Ramos (cell line): ENCODE measurements around the gene TIAM2.

ENCODE experiments used
- in situ Hi-C: fragments of 300-500 bp; cut with MboI; formaldehyde crosslinking; loops from one replicate; pipeline ENCODE4 v1.14.3; 2022; ENCODE audit warnings: low sequenced_read_pairs; ENCODE audit not compliant: unreplicated experiment

TIAM2 gene

DNA sequence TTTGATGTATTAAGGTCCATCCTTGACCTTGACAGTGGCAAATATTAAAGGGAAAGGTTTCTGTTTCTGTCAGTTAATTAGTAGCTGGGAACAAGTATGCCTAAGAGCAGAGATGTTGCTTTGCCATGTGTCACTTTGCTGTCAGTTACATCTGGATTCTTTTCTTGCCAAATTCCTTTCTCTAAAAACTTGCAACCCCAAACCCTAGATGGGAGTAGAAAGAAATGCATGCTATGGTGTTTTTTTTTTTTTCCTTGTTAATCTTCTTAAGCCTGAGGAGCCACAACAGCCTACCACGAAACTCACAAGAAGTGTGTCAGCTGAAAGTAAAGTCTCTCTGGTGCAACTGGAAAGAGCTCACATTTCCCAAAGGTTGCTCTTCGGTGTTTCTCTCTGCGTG, 250.7 kb downstream of the TIAM2 start:
- in situ Hi-C loops: no loop called here

GRCh38 chr6:155246825-155247224, 251.7 kb downstream of the TIAM2 start:
- in situ Hi-C loops: no loop called here

GRCh38 chr6:155247618-155248007, 252.5 kb downstream of the TIAM2 start:
- in situ Hi-C loops: no loop called here

DNA sequence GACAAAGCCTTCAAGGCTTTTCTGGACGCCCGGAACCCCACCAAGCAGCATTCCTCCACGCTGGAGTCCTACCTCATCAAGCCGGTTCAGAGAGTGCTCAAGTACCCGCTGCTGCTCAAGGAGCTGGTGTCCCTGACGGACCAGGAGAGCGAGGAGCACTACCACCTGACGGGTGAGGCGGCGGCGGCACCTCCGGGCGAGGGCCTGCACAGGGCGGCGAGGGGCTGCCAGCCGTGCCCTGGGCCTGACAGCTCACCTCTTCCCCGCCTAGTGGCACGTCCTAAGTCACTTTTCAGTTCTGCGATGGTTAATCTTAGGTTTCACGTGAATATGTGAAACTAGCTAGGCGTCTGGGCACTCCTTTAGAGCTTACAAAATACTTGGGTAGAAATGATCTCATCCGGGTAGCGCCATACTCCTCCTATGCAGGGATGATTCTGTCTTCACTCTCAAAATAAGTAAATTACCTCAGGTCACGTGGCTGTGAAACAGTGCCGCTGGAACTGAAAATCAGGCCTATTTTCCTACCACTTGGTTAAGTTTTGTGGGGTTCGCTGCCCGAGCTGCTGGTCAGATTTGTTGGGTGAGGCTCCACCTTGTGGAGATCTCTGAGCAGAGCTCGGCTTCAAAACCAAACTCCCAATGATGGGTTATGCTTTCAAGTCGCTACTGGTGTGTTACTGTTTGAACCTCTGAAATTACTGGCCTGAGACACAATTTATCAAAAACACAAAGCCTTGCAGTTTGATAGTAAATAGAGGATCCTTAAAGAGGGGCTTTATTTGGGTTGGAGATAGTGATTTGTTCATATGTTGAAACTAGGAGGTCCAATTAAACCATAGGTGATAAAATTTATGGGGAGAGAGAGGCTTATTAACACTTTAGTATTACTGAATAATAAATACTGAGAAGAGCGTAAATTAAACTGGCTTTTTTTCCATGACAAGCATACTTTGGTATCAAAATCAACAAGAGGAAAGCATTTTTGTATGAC, 253.2 kb downstream of the TIAM2 start:
- in situ Hi-C loops: no loop called here

DNA sequence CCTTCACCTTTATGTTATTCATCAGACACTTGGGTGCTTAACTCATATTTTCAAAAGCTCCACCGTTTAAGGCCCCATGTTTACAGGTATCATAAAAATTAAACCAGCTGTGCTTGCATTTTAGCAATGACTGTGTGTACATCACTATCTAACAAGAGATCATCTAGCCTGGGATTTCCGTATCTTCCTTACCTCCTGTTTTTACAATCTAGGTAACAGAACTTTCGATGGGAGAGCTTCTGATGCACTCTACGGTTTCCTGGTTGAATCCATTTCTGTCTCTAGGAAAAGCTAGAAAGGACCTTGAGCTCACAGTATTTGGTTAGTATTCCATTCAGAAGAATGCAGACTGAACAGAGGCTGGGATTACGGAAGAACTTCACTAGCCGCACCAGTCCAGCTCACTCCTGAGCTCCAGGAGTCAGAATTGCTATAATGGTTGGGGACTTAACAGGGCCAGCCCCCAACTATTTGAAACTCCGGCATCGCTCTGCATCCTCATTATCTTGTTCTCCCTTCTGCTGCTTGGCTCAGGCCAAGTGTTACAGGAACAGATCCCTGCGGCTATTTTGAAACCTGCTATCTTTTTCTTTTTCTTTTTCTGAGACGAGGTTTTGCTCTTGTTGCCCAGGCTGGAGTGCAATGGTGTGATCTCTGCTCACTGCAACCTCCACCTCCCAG, 255.7 kb downstream of the TIAM2 start:
- in situ Hi-C loops: no loop called here

DNA sequence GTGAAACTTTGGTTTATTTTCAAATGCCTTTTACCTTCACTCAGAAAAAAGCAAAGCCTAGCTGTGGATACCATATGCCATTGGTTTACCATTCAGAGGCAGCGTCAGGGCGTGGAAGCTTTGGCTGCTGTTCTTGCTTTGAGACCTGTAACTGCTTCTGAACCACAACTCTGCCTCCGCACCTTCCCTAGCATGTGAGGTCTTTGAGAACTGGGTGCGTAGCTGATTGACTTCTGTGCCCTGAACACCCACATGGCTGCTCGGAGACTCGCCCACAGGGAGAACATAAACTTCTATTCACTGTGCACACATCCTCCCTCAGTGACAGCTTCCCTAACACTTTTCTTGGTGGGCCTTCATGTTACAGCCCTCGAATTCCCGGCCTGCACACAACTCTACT, 257.5 kb downstream of the TIAM2 start:
- in situ Hi-C loops: no loop called here

DNA sequence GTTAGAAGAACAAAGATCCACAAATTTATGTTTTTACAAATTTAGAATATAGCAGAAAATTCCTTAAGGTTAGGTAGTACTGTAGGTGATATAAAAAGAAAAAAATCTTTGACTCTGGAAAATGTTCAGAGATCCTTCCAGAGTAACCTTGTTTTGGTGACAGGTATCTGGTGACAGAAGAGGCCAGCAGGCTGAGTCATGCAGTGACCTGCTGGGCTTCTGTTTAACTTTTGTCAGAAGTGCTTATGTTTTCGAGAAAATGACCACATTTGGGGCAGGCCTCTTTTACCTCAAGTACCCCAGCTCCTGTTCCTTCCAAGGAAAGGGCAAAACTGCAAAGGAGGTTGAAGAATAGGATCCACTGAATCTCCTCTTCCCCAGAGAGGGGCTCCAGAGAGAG, 258.2 kb downstream of the TIAM2 start:
- in situ Hi-C loops: no loop called here

- in situ Hi-C loops: no loop called here
Measured at GRCh38 chr6:155254139-155254538, 259.0 kb downstream of the TIAM2 start.

DNA sequence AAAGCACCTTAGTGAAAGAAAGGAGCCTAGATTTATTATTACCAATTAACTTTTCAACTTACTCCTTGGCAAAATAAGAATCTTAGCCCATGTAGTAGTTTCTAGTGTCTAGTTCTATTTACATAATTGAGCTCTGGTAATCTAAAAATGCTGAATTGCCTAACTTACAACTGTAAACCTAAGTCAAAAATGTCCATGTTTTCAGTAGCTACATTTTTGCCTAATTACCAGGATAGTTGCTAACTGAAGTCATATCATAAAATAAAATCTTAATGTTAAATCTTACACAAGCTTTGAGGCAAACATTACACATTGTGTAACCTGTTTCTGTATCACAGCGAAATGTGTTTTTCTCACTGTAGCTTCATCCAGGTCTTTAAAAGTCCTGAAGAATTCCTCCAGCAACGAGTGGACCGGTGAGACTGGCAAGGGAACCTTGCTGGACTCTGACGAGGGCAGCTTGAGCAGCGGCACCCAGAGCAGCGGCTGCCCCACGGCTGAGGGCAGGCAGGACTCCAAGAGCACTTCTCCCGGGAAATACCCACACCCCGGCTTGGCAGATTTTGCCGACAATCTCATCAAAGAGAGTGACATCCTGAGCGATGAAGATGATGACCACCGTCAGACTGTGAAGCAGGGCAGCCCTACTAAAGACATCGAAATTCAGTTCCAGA, 261.1 kb downstream of the TIAM2 start:
- in situ Hi-C loops: no loop called here

DNA sequence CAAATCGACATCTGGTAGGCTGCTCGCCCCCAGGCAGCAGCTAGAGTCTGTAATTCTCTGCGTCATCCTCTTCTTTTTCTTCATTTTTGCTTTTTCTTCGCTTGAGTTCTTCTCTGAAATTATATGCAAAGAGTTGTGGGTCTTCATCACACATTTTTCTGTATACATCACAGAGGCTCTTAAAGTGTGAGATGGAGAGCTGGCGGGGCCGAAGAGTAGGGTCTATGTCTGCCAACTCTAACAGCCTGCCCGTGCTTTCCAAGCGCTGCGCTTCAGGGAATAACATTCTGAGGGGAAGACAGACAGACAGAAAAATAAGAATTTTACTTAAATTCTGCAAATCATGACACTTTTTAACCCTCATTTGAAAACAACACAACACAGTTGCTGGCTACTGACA, 262.7 kb downstream of the TIAM2 start:
- in situ Hi-C loops: no loop called here

GRCh38 chr6:155259204-155259603, 264.1 kb downstream of the TIAM2 start:
- in situ Hi-C loops: no loop called here

GRCh38 chr6:155259897-155260296, 264.8 kb downstream of the TIAM2 start:
- in situ Hi-C loops: no loop called here

GRCh38 chr6:155260686-155261085, 265.6 kb downstream of the TIAM2 start:
- in situ Hi-C loops: no loop called here

DNA sequence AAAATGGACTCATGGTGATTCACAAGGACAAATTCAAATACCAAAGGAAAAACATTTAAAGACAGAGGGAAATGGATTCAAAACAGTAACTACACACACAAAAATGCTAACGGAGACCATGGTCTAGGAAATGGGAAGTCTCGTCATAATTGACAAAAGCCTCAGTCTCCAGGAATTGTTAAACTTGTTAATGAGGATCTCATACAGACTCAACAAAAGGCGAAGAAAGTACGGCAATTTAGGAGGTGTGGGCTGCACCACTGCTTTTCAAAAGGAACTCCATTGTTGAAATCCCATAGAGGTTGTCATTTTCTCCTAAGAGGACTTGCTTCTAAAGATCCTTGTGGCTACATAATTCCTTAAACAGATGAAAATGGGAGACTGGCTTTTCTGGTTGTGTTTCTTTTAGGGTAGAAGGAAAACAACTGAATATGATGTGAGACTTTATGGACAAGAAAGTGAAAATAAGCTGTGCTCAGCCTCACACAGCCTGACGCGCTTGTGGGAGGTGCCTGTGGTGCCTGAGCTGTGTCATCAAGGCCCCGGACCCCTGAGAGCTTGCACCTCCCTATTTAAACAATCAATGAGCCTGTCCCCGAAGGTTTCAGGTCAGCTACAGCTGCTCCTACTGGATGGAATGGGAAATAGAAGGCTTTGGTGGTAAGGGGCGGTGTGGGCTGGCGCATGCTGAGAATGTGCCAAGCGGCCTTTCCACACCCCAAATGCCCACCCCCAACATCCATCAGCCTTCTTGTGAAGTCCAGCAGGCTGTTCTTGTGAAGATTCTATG, 266.2 kb downstream of the TIAM2 start:
- in situ Hi-C loops: no loop called here

- in situ Hi-C loops: no loop called here
Measured at GRCh38 chr6:155262655-155263054, 267.5 kb downstream of the TIAM2 start.

DNA sequence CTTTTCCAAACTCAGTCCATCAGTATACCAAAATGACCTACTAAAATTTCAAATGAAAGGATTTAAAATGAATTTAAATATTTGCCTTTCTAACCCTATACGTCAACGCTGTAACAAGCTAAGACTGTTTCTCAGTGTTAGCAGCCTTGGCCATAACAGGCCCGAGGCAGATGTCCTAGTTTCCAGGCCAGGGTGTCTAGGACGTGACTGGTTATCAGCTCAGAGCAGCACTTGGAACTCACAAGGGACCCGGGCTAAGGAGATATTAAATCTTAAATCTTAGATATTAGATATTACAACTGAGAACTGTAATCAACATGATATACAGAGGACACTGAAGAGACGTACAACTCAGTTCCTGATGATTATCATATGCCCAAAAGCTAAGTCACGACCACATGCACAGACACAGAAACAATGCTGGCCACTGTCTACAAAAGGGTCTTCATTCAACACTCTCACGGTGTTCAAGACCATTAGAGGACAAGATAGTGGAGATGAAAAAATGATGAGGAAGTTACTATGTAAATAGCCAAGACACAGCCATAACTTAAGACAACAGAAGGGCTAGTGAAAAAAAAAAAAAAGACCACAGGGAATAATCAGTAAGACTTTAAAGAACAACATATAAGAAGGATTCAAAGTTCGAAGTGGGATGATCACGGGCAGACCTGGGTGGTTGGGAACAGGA, 268.4 kb downstream of the TIAM2 start, which contains the start of gene CLDN20:
Gene CLDN20, plus strand, starts transcription at position 641 of the 691 bp plus-strand sequence. CDS start 11,707 bp downstream, outside the sequence.
- in situ Hi-C loops: no loop called here

GRCh38 chr6:155264693-155265320, 269.7 kb downstream of the TIAM2 start:
- in situ Hi-C loops: no loop called here

GRCh38 chr6:155265843-155266535, 270.9 kb downstream of the TIAM2 start:
- in situ Hi-C loops: no loop called here
